Measurements from ENCODE around the gene DNAJC12.
A peak's percentile ranks its signal among the peaks of the same experiment; 100 is the strongest.
"Not testable (repeated sequence)": the region's sequence is repeated elsewhere in the genome, so short reads cannot be mapped to it uniquely, and the experiment has no call there.

The DNAJC12 gene

GRCh38 chr10:67784474-67784873 is 53.5 kb downstream of the DNAJC12 start:
- POLR2A ChIA-PET: no interaction called here
- CTCF ChIA-PET: no interaction called here
- DNase-seq (ENCODE audit: extremely low spot score): no peak
- TF ChIP-seq BHLHE40 (IDR thresholded peaks at IDR 0.05; ENCODE audit: borderline replicate concordance) (no peak), LEF1 (IDR thresholded peaks at IDR 0.05; ENCODE audit: borderline replicate concordance) (no peak), TARDBP (IDR thresholded peaks at IDR 0.05) (no peak), FOXA1 (IDR thresholded peaks at IDR 0.05) (no peak), SP1 (IDR thresholded peaks at IDR 0.05) (no peak), ZNF384 (IDR thresholded peaks at IDR 0.05) (no peak), HDGF (IDR thresholded peaks at IDR 0.05; ENCODE audit: borderline replicate concordance) (no peak), ARNT (IDR thresholded peaks at IDR 0.05) (no peak), ELF4 (IDR thresholded peaks at IDR 0.05) (no peak), L3MBTL2 (conservative IDR thresholded peaks at IDR 0.05) (no peak)

- no peak for DNase-seq (ENCODE audit: extremely low spot score)
- no peak for TF ChIP-seq ARNT (IDR thresholded peaks at IDR 0.05)
- TF ChIP-seq SP1 (IDR thresholded peaks at IDR 0.05): no peak
- TF ChIP-seq NFRKB (IDR thresholded peaks at IDR 0.05): no peak
- ChIA-PET CTCF (interaction anchor here (0.6 kb wide), 2 partner anchors 760 to 858 kb away, joined by 3 to 5 read pairs; partner anchors contain the start of gene LRRTM3), POLR2A (no interaction called here)
These were observed 54.2 kb downstream of the DNAJC12 start for GRCh38 chr10:67783606-67784294.

GRCh38 chr10:67782530-67782929 is 55.5 kb downstream of the DNAJC12 start:
- ChIA-PET CTCF (interaction anchor here (0.7 kb wide), 1 partner anchor 633 kb away, joined by 11 read pairs; no protein-coding TSS in a partner anchor), POLR2A (no interaction called here)
- no peak for DNase-seq (ENCODE audit: extremely low spot score)
- TF ChIP-seq L3MBTL2 (conservative IDR thresholded peaks at IDR 0.05) (no peak), ZNF384 (IDR thresholded peaks at IDR 0.05) (no peak), SP1 (IDR thresholded peaks at IDR 0.05) (no peak), FOXA1 (IDR thresholded peaks at IDR 0.05) (no peak), HDGF (IDR thresholded peaks at IDR 0.05; ENCODE audit: borderline replicate concordance) (no peak)

DNA sequence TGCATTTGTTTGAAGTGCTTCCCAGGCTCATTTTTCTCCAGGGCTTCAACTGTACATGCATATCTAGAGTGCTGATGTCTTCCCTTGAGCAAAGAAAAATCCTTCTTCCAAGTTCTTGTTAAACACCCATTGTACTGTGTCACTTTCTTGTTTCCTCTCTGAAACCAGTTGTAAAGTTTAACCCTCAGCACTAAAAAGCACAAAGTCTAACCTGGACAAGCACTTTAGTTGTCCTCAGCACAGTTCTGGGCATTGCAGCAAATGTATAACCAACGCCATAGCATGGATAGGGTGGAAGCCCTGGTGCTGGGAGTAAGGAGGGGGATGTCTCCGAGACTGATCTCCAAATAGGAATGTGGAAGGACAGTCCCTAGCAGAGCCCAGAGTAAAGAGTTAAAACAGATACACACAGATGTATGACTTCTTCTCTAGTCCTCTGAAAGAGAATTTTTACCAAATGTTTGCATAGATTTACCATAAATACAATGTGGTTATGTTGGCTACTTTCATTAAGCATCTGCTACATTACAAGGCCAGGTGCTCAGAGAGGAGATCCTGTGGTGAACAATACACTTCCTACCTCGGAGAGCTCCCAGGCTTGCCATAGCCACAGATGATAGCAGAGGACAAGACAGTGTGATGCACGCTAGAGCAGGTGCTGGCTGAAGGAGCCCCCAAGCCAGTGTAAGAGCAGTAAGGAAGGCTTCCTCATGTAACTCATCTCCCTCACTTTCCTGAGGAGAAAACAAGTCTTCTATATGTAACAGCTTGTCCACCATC is 57.0 kb downstream of the DNAJC12 start:
- ChIA-PET POLR2A (interaction anchor here (0.5 kb wide), 1 partner anchor 74 kb away, joined by 4 read pairs; no protein-coding TSS in a partner anchor), CTCF (interaction anchor here (0.7 to 5.2 kb wide), 3 partner anchors 7 to 521 kb away, joined by 3 to 26 read pairs (median 20); partner anchors contain the start of gene CTNNA3)
- DNase-seq (ENCODE audit: extremely low spot score): no peak

GRCh38 chr10:67780204-67780621 is 57.8 kb downstream of the DNAJC12 start:
- ChIA-PET CTCF (interaction anchor here (0.6 to 5.2 kb wide), 9 partner anchors 8 to 855 kb away, joined by 3 to 26 read pairs (median 4); partner anchors contain the start of genes CTNNA3 and LRRTM3), POLR2A (interaction anchor here (0.5 kb wide), 1 partner anchor 73 kb away, joined by 4 read pairs; no protein-coding TSS in a partner anchor)
- not testable (repeated sequence) for DNase-seq (ENCODE audit: extremely low spot score)

More for the DNA sequence above, 57.0 kb downstream of the DNAJC12 start:
- TF ChIP-seq SP1 (IDR thresholded peaks at IDR 0.05): no peak
- TF ChIP-seq FOXK2 (IDR thresholded peaks at IDR 0.05): no peak
- no peak for TF ChIP-seq ELF4 (IDR thresholded peaks at IDR 0.05)
- TF ChIP-seq FOXM1 (IDR thresholded peaks at IDR 0.05; ENCODE audit: borderline replicate concordance): no peak
- TF ChIP-seq ZNF384 (IDR thresholded peaks at IDR 0.05): no peak
- TF ChIP-seq L3MBTL2 (conservative IDR thresholded peaks at IDR 0.05): no peak
- TF ChIP-seq FOXA1 (IDR thresholded peaks at IDR 0.05): no peak
- TF ChIP-seq TARDBP (IDR thresholded peaks at IDR 0.05): no peak
- TF ChIP-seq NFRKB (IDR thresholded peaks at IDR 0.05): no peak
- no peak for TF ChIP-seq PKNOX1 (IDR thresholded peaks at IDR 0.05)
- TF ChIP-seq ARNT (IDR thresholded peaks at IDR 0.05): no peak
- TF ChIP-seq BHLHE40 (IDR thresholded peaks at IDR 0.05; ENCODE audit: borderline replicate concordance): no peak
- no peak for TF ChIP-seq HDGF (IDR thresholded peaks at IDR 0.05; ENCODE audit: borderline replicate concordance)
- TF ChIP-seq SUZ12 (IDR thresholded peaks at IDR 0.05): no peak
- TF ChIP-seq LEF1 (IDR thresholded peaks at IDR 0.05; ENCODE audit: borderline replicate concordance): no peak
- TF ChIP-seq CTBP1 (IDR thresholded peaks at IDR 0.05; ENCODE audit: borderline replicate concordance): no peak

DNA sequence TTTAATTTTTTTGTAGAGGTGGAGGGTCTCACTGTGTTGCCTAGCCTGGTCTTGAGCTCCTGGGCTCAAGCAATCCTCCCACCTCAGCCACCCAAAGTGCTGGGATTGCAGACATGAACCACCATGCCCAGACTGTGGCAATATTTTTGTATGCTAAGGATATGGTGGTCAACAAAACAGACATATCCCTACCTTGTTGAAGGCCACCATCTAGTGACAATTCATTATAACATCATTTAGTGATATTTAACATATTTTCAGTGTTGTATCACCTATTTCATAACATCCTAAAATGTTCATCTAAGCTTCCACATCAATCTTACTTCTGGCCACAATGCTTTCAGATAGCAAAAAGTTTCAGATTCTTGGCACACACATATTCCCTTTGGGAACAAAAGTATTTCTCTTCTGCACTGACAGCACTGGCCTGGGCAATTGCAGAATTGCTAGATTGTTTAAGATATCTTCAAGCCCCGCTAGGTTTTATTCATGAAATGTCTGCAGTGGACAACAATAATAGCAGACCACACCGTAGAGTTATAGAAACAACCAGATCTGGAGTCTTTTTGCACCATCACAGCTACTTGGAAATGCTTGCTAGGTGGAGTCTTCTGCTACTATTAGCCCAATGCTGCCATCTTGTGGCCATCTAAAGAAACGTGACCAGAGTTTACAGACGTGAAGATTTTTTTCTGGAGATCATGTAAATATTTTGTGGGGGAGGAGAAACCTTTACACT is 58.4 kb downstream of the DNAJC12 start:
- DNase-seq (ENCODE audit: extremely low spot score): peak; percentile 69
- CTCF ChIA-PET: interaction anchor here (0.5 to 5.2 kb wide), 13 partner anchors 8 to 854 kb away, joined by 3 to 26 read pairs (median 3); partner anchors contain the start of genes CTNNA3, DNAJC12 and LRRTM3
- TF ChIP-seq LEF1 (IDR thresholded peaks at IDR 0.05; ENCODE audit: borderline replicate concordance) (no peak), ZNF384 (IDR thresholded peaks at IDR 0.05) (peak; percentile 55; the same call in 1 of the 2 replicates)
- POLR2A ChIA-PET: interaction anchor here (1.5 kb wide), 1 partner anchor 82 kb away, joined by 4 read pairs; no protein-coding TSS in a partner anchor

DNA sequence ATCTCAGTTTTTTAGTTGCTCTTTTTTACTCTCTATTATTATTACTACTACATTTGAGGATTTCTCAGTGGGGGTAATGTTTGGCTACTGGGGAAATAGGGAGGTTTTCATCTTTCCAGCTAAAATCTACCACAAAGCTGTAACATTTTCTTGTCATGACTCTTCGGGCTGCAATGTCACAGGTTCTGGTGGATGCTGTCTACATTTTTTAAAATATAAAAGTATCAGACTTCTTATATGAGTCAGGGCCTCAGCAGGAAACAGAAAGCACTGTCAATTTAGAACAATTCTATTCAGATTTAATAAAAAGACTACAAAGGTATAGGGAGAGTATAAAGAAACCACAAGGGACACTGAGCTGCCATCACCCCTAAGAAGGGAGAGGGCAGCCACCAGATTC is 61.6 kb downstream of the DNAJC12 start:
- no peak for TF ChIP-seq BHLHE40 (IDR thresholded peaks at IDR 0.05; ENCODE audit: borderline replicate concordance)
- CTCF ChIA-PET: interaction anchor here (0.7 to 5.2 kb wide), 3 partner anchors 12 to 225 kb away, joined by 3 to 26 read pairs (median 3); no protein-coding TSS in a partner anchor
- no peak for DNase-seq (ENCODE audit: extremely low spot score)
- POLR2A ChIA-PET: no interaction called here

All from HEK293T (cell line).